ENCODE measurements around the gene ATG16L1. TPM values are rescaled to one million over a fixed set of nuclear protein-coding genes. Genes with fewer than 3 reads are reported as not detected.

Gene ATG16L1
- 10 to 100 TPM; 55.9 to 58.9 TPM for total RNA-seq

- Mint-ChIP-seq H3K27me3 (no peaks in the 10 kb centered on the region), H3K27ac (peak within 1 kb of the TSS; percentile 95), H3K4me3 (peak within 1 kb of the TSS; percentile 87), H3K36me3 (ENCODE audit: low read depth) (peaks cover 39% of the 10 kb centered on the region), H3K9me3 (no peaks in the 10 kb centered on the region), H3K4me1 (peaks cover 73% of the 10 kb centered on the region)
- ChIA-PET POLR2A (interaction anchor here (0.7 to 5.3 kb wide), 25 partner anchors 9 to 399 kb away, joined by 3 to 56 read pairs (median 4); partner anchors contain the start of gene INPP5D), CTCF (interaction anchor here (0.5 to 4.7 kb wide), 28 partner anchors 10 to 441 kb away, joined by 3 to 86 read pairs (median 5); partner anchors contain the start of gene INPP5D)
- peak; percentile 97 for DNase-seq
Observed at GRCh38 chr2:233251306-233252116, at the start of gene ATG16L1. TSS of gene ATG16L1 (plus strand) at chr2:233251673. CDS start at chr2:233251828, 155 bp downstream.

- CTCF ChIA-PET: interaction anchor here (1.4 kb wide), 1 partner anchor 51 kb away, joined by 3 read pairs; no protein-coding TSS in a partner anchor
Observed at GRCh38 chr2:233202531-233202944, 48.9 kb upstream of the ATG16L1 start.

GRCh38 chr2:233203060-233203459, 48.4 kb upstream of the ATG16L1 start:
- POLR2A ChIA-PET: no interaction called here
- Mint-ChIP-seq H3K4me1 (peaks cover 6% of the 10 kb centered on the region), H3K4me3 (no peak overlapping the region), H3K9me3 (peaks cover 3% of the 10 kb centered on the region), H3K27me3 (no peaks in the 10 kb centered on the region), H3K36me3 (ENCODE audit: low read depth) (peaks cover 67% of the 10 kb centered on the region), H3K27ac (peak overlapping the region; percentile 61)
- CTCF ChIA-PET: interaction anchor here (1.4 kb wide), 1 partner anchor 50 kb away, joined by 3 read pairs; no protein-coding TSS in a partner anchor
- DNase-seq: no peak

More at GRCh38 chr2:233202531-233202944, 48.9 kb upstream of the ATG16L1 start:
- DNase-seq: no peak
- peaks cover 67% of the 10 kb centered on the region for H3K36me3 Mint-ChIP-seq (ENCODE audit: low read depth)
- POLR2A ChIA-PET: interaction anchor here (1.0 kb wide), 1 partner anchor 46 kb away, joined by 3 read pairs; no protein-coding TSS in a partner anchor
- peaks cover 2% of the 10 kb centered on the region for H3K4me1 Mint-ChIP-seq
- peak overlapping the region; percentile 61 for H3K27ac Mint-ChIP-seq
- H3K9me3 Mint-ChIP-seq: peaks cover 3% of the 10 kb centered on the region
- no peaks in the 10 kb centered on the region for H3K27me3 Mint-ChIP-seq
- H3K4me3 Mint-ChIP-seq: no peak overlapping the region

GRCh38 chr2:233204286-233204936, 47.1 kb upstream of the ATG16L1 start:
- H3K36me3 Mint-ChIP-seq (ENCODE audit: low read depth): peaks cover 71% of the 10 kb centered on the region

GRCh38 chr2:233208382-233209116, 42.9 kb upstream of the ATG16L1 start:
- Mint-ChIP-seq H3K36me3 (ENCODE audit: low read depth) (peaks cover 57% of the 10 kb centered on the region), H3K4me3 (no peak overlapping the region), H3K9me3 (no peaks in the 10 kb centered on the region), H3K27ac (no peak overlapping the region), H3K4me1 (peaks cover 13% of the 10 kb centered on the region), H3K27me3 (no peaks in the 10 kb centered on the region)
- ChIA-PET CTCF (no interaction called here), POLR2A (interaction anchor here (1.1 kb wide), 1 partner anchor 42 kb away, joined by 3 read pairs; no protein-coding TSS in a partner anchor)
- no peak for DNase-seq

More at GRCh38 chr2:233204286-233204936, 47.1 kb upstream of the ATG16L1 start:
- DNase-seq: no peak
- peaks cover 10% of the 10 kb centered on the region for H3K4me1 Mint-ChIP-seq
- H3K27ac Mint-ChIP-seq: no peak overlapping the region
- H3K9me3 Mint-ChIP-seq: peaks cover 3% of the 10 kb centered on the region
- no peaks in the 10 kb centered on the region for H3K27me3 Mint-ChIP-seq
- H3K4me3 Mint-ChIP-seq: no peak overlapping the region
- CTCF ChIA-PET: no interaction called here
- POLR2A ChIA-PET: no interaction called here

GRCh38 chr2:233209117-233209532, 42.3 kb upstream of the ATG16L1 start:
- Mint-ChIP-seq H3K27ac (peak overlapping the region; percentile 16), H3K4me1 (peaks cover 13% of the 10 kb centered on the region), H3K36me3 (ENCODE audit: low read depth) (peaks cover 53% of the 10 kb centered on the region), H3K9me3 (no peaks in the 10 kb centered on the region), H3K27me3 (no peaks in the 10 kb centered on the region), H3K4me3 (no peak overlapping the region)
- ChIA-PET CTCF (no interaction called here), POLR2A (interaction anchor here (1.1 to 1.9 kb wide), 3 partner anchors 10 to 42 kb away, joined by 3 to 6 read pairs (median 4); no protein-coding TSS in a partner anchor)
- DNase-seq: no peak

- H3K4me3 Mint-ChIP-seq: no peak overlapping the region
- H3K4me1 Mint-ChIP-seq: peaks cover 13% of the 10 kb centered on the region
- ChIA-PET CTCF (no interaction called here), POLR2A (interaction anchor here (0.6 to 1.9 kb wide), 4 partner anchors 10 to 41 kb away, joined by 3 to 6 read pairs (median 4); no protein-coding TSS in a partner anchor)
- peak overlapping the region; percentile 40 for H3K27ac Mint-ChIP-seq
- no peak for DNase-seq
- H3K27me3 Mint-ChIP-seq: no peaks in the 10 kb centered on the region
- H3K9me3 Mint-ChIP-seq: no peaks in the 10 kb centered on the region
- peaks cover 51% of the 10 kb centered on the region for H3K36me3 Mint-ChIP-seq (ENCODE audit: low read depth)
Observed at GRCh38 chr2:233209533-233210171, 41.8 kb upstream of the ATG16L1 start.

GRCh38 chr2:233210281-233210680, 41.2 kb upstream of the ATG16L1 start:
- Mint-ChIP-seq H3K27ac (peak overlapping the region; percentile 9), H3K36me3 (ENCODE audit: low read depth) (peaks cover 47% of the 10 kb centered on the region), H3K4me1 (peaks cover 13% of the 10 kb centered on the region), H3K27me3 (no peaks in the 10 kb centered on the region), H3K4me3 (no peak overlapping the region), H3K9me3 (no peaks in the 10 kb centered on the region)
- ChIA-PET POLR2A (interaction anchor here (1.5 to 1.9 kb wide), 2 partner anchors 11 to 13 kb away, joined by 4 to 6 read pairs; no protein-coding TSS in a partner anchor), CTCF (no interaction called here)
- no peak for DNase-seq

GRCh38 chr2:233210843-233211547, 40.5 kb upstream of the ATG16L1 start:
- no peak overlapping the region for H3K27ac Mint-ChIP-seq
- peaks cover 13% of the 10 kb centered on the region for H3K4me1 Mint-ChIP-seq
- CTCF ChIA-PET: no interaction called here

GRCh38 chr2:233211548-233211895, 40.0 kb upstream of the ATG16L1 start:
- H3K4me3 Mint-ChIP-seq: no peak overlapping the region
- H3K27ac Mint-ChIP-seq: no peak overlapping the region
- peaks cover 13% of the 10 kb centered on the region for H3K4me1 Mint-ChIP-seq
- H3K36me3 Mint-ChIP-seq (ENCODE audit: low read depth): peaks cover 44% of the 10 kb centered on the region
- CTCF ChIA-PET: no interaction called here
- POLR2A ChIA-PET: no interaction called here
- no peaks in the 10 kb centered on the region for H3K27me3 Mint-ChIP-seq
- DNase-seq: no peak
- H3K9me3 Mint-ChIP-seq: no peaks in the 10 kb centered on the region

More at GRCh38 chr2:233210843-233211547, 40.5 kb upstream of the ATG16L1 start:
- Mint-ChIP-seq H3K36me3 (ENCODE audit: low read depth) (peaks cover 44% of the 10 kb centered on the region), H3K4me3 (no peak overlapping the region), H3K9me3 (no peaks in the 10 kb centered on the region), H3K27me3 (no peaks in the 10 kb centered on the region)
- no peak for DNase-seq
- POLR2A ChIA-PET: interaction anchor here (1.9 kb wide), 1 partner anchor 13 kb away, joined by 6 read pairs; no protein-coding TSS in a partner anchor

- no peak for DNase-seq
- Mint-ChIP-seq H3K27me3 (no peaks in the 10 kb centered on the region), H3K9me3 (no peaks in the 10 kb centered on the region), H3K4me3 (no peak overlapping the region), H3K27ac (no peak overlapping the region), H3K4me1 (peaks cover 7% of the 10 kb centered on the region), H3K36me3 (ENCODE audit: low read depth) (peaks cover 33% of the 10 kb centered on the region)
- POLR2A ChIA-PET: interaction anchor here (1.2 kb wide), 1 partner anchor 21 kb away, joined by 3 read pairs; no protein-coding TSS in a partner anchor
- CTCF ChIA-PET: no interaction called here
Observed at GRCh38 chr2:233213011-233213410, 38.5 kb upstream of the ATG16L1 start.
